Neural cell (in vitro differentiated cells): ENCODE data around the gene RTP2. TPM values are rescaled to one million over a fixed set of nuclear protein-coding genes. Genes with fewer than 3 reads are reported as not detected.

ENCODE experiments used
- H2AFZ ChIP-seq: fragments of 200-600, 300-800 bp; sonication (generic), shearing (Covaris generic); 2 replicates; pipeline ENCODE4 v1.6.0; 2014; ENCODE audit warnings: low read depth, mild to moderate bottlenecking, antibody characterized with exemption, low read length, moderate library complexity
- H3F3A ChIP-seq: fragments of 200-600 bp; shearing (Covaris generic); 2 replicates; pipeline ENCODE4 v1.6.1; 2016; ENCODE audit warnings: mild to moderate bottlenecking, moderate library complexity, mixed read lengths, antibody characterized with exemption, low read length; ENCODE audit not compliant: insufficient read depth, poor library complexity, severe bottlenecking
- H3K27ac ChIP-seq: fragments of 200-600, 300-800 bp; sonication (generic), shearing (Covaris generic); 2 replicates; pipeline ENCODE4 v1.5.1; 2014; ENCODE audit warnings: mild to moderate bottlenecking, low read length, moderate library complexity
- H3K27me3 ChIP-seq: fragments of 300-800, 200-600 bp; sonication (generic), shearing (Covaris generic); 2 replicates; pipeline ENCODE4 v1.6.0; 2014; ENCODE audit warnings: mild to moderate bottlenecking, low read depth, low read length, moderate library complexity; ENCODE audit not compliant: insufficient read depth
- H3K36me3 ChIP-seq: fragments of 300-800, 200-600 bp; sonication (generic), shearing (Covaris generic); 2 replicates; pipeline ENCODE4 v1.5.1; 2014; ENCODE audit warnings: mild to moderate bottlenecking, antibody characterized with exemption, low read length, moderate library complexity; ENCODE audit not compliant: insufficient read depth
- H3K4me2 ChIP-seq: fragments of 300-800, 200-600 bp; sonication (generic), shearing (Covaris generic); 2 replicates; pipeline ENCODE4 v1.6.0; 2014; ENCODE audit warnings: mild to moderate bottlenecking, low read length
- H3K4me3 ChIP-seq: fragments of 300-800, 200-600 bp; sonication (generic), shearing (Covaris generic); 2 replicates; pipeline ENCODE4 v1.5.1; 2014; ENCODE audit warnings: mild to moderate bottlenecking, low read length, moderate library complexity
- H3K79me2 ChIP-seq: fragments of 200-600 bp; shearing (Covaris generic); replicated peaks from 2 replicates; pipeline ENCODE4 v1.6.0; 2014; ENCODE audit warnings: mild to moderate bottlenecking, low read length, moderate library complexity; ENCODE audit not compliant: insufficient read depth
- H3K9ac ChIP-seq: fragments of 300-800, 200-600 bp; sonication (generic), shearing (Covaris generic); 2 replicates; pipeline ENCODE4 v1.6.1; 2016; ENCODE audit warnings: mild to moderate bottlenecking, low read length, mixed read lengths
- H3K9me2 ChIP-seq: fragments of 200-600 bp; shearing (Covaris generic); 2 replicates; pipeline ENCODE4 v1.6.1; 2016; ENCODE audit warnings: mild to moderate bottlenecking, low read length, mixed read lengths; ENCODE audit not compliant: insufficient read depth
- H3K9me3 ChIP-seq: fragments of 200-600, 300-800 bp; sonication (generic), shearing (Covaris generic); 2 replicates; pipeline ENCODE4 v1.6.1; 2016; ENCODE audit warnings: mild to moderate bottlenecking, mixed run types, low read length, moderate library complexity, mixed read lengths
- H4K20me1 ChIP-seq: fragments of 200-600 bp; shearing (Covaris generic); 2 replicates; pipeline ENCODE4 v1.6.1; 2016; ENCODE audit warnings: mild to moderate bottlenecking, mixed run types; ENCODE audit not compliant: insufficient read depth
- EP300 ChIP-seq: fragments of 450-650 bp; conservative IDR thresholded peaks from 2 replicates; pipeline ENCODE4 v1.6.1; 2014; ENCODE audit warnings: antibody characterized with exemption, mild to moderate bottlenecking, moderate library complexity; ENCODE audit not compliant: poor library complexity, severe bottlenecking
- EZH2 ChIP-seq: fragments of 200-600, 300-800 bp; shearing (Covaris generic), sonication (generic); IDR thresholded peaks from 2 replicates; pipeline ENCODE4 v1.6.1; 2014; ENCODE audit warnings: antibody characterized with exemption, low read length, borderline replicate concordance, mild to moderate bottlenecking; ENCODE audit not compliant: insufficient read depth, poor library complexity, severe bottlenecking
- MXI1 ChIP-seq: fragments of 450-650 bp; conservative IDR thresholded peaks from 2 replicates; pipeline ENCODE4 v1.6.1; 2014; ENCODE audit warnings: antibody characterized with exemption, mild to moderate bottlenecking; ENCODE audit not compliant: poor library complexity, severe bottlenecking
- POLR2AphosphoS5 ChIP-seq: IDR thresholded peaks from 2 replicates; pipeline ENCODE4 v1.6.1; 2012
- RAD21 ChIP-seq: fragments of 450-650 bp; conservative IDR thresholded peaks from 2 replicates; pipeline ENCODE4 v1.6.1; 2014; ENCODE audit warnings: antibody characterized with exemption, mild to moderate bottlenecking, moderate library complexity
- SMC3 ChIP-seq: fragments of 450-650 bp; conservative IDR thresholded peaks from 2 replicates; pipeline ENCODE4 v1.6.1; 2014; ENCODE audit warnings: antibody characterized with exemption, mild to moderate bottlenecking, moderate library complexity; ENCODE audit not compliant: poor library complexity
- TAF1 ChIP-seq: IDR thresholded peaks from 2 replicates; pipeline ENCODE4 v1.6.1; 2012; ENCODE audit warnings: low read depth
- polyA plus RNA-seq: library from polyadenylated mRNA; depleted of rRNA; stranded (reverse); fragments of >200 nt; gene quantifications from 2 replicates; pipeline ENCODE4 v1.2.3, GENCODE V29; 2014
- TF ChIP-seq, protein P1 (sequence below): fragments of 450-650 bp; IDR thresholded peaks from 2 replicates; pipeline ENCODE4 v1.5.1; 2014; ENCODE audit warnings: antibody characterized with exemption, mild to moderate bottlenecking, moderate library complexity; ENCODE audit not compliant: poor library complexity, severe bottlenecking
- TF ChIP-seq, protein P2 (sequence below): IDR thresholded peaks from 2 replicates; pipeline ENCODE4 v1.6.1; 2012; ENCODE audit warnings: borderline replicate concordance

The RTP2 gene
- polyA plus RNA-seq, 1 donor from 2014 or later, result not detected

DNA sequence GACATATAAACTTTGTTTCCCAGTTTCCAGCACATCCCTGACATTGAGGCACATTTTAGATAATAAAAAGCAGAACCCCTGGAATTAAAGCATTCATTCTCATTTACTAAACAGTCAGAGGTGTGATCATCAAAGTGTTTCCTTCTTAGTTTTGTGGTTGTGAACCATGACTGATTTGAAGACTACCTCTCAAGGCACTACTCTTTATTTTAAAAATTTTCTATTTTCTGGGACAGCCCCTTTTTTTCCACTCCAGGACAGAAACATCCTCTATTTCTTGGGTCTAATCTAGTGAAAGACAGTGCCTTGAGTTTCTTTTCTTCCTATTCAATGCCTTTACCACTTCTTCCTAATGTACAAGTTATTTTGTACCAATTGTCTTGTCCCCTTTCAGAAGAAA, 37.3 kb downstream of the RTP2 start:
- H3K9me3 ChIP-seq, result no peaks in the 10 kb centered on the region
- no peaks in the 10 kb centered on the region for H3K36me3 ChIP-seq
- H3F3A ChIP-seq, result no peaks in the 10 kb centered on the region
- H4K20me1 ChIP-seq, result no peaks in the 10 kb centered on the region
- TF ChIP-seq, protein P1, sequence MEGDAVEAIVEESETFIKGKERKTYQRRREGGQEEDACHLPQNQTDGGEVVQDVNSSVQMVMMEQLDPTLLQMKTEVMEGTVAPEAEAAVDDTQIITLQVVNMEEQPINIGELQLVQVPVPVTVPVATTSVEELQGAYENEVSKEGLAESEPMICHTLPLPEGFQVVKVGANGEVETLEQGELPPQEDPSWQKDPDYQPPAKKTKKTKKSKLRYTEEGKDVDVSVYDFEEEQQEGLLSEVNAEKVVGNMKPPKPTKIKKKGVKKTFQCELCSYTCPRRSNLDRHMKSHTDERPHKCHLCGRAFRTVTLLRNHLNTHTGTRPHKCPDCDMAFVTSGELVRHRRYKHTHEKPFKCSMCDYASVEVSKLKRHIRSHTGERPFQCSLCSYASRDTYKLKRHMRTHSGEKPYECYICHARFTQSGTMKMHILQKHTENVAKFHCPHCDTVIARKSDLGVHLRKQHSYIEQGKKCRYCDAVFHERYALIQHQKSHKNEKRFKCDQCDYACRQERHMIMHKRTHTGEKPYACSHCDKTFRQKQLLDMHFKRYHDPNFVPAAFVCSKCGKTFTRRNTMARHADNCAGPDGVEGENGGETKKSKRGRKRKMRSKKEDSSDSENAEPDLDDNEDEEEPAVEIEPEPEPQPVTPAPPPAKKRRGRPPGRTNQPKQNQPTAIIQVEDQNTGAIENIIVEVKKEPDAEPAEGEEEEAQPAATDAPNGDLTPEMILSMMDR, result no peak
- TF ChIP-seq POLR2AphosphoS5 (no peak), SMC3 (no peak), EZH2 (no peak), EP300 (no peak), TAF1 (no peak), RAD21 (no peak), MXI1 (no peak)
- TF ChIP-seq, protein P2, sequence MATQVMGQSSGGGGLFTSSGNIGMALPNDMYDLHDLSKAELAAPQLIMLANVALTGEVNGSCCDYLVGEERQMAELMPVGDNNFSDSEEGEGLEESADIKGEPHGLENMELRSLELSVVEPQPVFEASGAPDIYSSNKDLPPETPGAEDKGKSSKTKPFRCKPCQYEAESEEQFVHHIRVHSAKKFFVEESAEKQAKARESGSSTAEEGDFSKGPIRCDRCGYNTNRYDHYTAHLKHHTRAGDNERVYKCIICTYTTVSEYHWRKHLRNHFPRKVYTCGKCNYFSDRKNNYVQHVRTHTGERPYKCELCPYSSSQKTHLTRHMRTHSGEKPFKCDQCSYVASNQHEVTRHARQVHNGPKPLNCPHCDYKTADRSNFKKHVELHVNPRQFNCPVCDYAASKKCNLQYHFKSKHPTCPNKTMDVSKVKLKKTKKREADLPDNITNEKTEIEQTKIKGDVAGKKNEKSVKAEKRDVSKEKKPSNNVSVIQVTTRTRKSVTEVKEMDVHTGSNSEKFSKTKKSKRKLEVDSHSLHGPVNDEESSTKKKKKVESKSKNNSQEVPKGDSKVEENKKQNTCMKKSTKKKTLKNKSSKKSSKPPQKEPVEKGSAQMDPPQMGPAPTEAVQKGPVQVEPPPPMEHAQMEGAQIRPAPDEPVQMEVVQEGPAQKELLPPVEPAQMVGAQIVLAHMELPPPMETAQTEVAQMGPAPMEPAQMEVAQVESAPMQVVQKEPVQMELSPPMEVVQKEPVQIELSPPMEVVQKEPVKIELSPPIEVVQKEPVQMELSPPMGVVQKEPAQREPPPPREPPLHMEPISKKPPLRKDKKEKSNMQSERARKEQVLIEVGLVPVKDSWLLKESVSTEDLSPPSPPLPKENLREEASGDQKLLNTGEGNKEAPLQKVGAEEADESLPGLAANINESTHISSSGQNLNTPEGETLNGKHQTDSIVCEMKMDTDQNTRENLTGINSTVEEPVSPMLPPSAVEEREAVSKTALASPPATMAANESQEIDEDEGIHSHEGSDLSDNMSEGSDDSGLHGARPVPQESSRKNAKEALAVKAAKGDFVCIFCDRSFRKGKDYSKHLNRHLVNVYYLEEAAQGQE, result no peak
- H3K27me3 ChIP-seq, result peaks cover 30% of the 10 kb centered on the region
- H2AFZ ChIP-seq, result no peak overlapping the region
- H3K27ac ChIP-seq, result no peak overlapping the region
- no peak overlapping the region for H3K9ac ChIP-seq
- no peaks in the 10 kb centered on the region for H3K9me2 ChIP-seq
- no peak overlapping the region for H3K4me2 ChIP-seq
- H3K4me3 ChIP-seq, result no peak overlapping the region
- no peaks in the 10 kb centered on the region for H3K79me2 ChIP-seq

DNA sequence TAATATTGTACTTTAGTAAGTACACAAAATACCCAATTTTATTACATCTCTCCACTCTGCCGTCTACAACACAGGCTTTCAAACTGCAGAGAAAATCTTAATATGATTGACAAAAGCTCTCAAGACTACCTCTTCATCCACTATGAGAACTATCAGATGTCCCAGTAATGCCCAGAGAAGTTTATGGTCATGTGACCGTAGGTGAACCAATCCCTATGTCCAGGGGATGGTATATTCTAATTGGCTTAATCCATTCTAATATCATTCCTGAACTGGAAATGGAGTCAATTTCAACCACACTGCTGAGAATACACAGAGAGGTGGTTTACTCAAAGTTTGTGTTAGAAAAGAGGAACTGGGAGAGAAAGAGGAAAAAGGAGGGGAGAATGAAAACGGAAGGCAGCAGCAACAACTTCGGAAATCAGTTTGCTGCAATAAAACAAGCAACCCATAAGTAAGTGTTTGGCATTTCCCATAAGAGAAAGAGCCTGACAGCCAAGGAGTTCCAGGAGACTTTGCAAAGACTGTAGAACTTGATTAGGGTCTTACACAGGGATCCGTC, 39.4 kb downstream of the RTP2 start:
- no peak overlapping the region for H3K27ac ChIP-seq
- no peaks in the 10 kb centered on the region for H3K36me3 ChIP-seq
- no peak for TF ChIP-seq POLR2AphosphoS5
- no peak for TF ChIP-seq TAF1
- TF ChIP-seq MXI1, result no peak
- TF ChIP-seq, protein P1, result no peak
- H4K20me1 ChIP-seq, result no peaks in the 10 kb centered on the region
- no peak overlapping the region for H2AFZ ChIP-seq
- H3K9ac ChIP-seq, result no peak overlapping the region
- no peaks in the 10 kb centered on the region for H3K9me2 ChIP-seq
- no peak overlapping the region for H3K4me3 ChIP-seq
- H3F3A ChIP-seq, result no peaks in the 10 kb centered on the region
- peaks cover 9% of the 10 kb centered on the region for H3K27me3 ChIP-seq
- no peak overlapping the region for H3K4me2 ChIP-seq
- H3K79me2 ChIP-seq, result no peaks in the 10 kb centered on the region
- no peaks in the 10 kb centered on the region for H3K9me3 ChIP-seq
